ENCODE measurements around the gene ACTN4. TPM values are rescaled to one million over a fixed set of nuclear protein-coding genes. Genes with fewer than 3 reads are reported as not detected.

ACTN4 gene
- total and polyA plus RNA-seq, 2 donors (not counting 1 experiment from before 2014, with no cell fraction given), result 108 to 164 TPM

- Histone ChIP-seq H3K79me2 (ENCODE audit: control insufficient read depth, insufficient read depth, low read length) (no peaks in the 10 kb centered on the region), H3K27me3 (replicated peaks in 1 of 4; ENCODE audit: control extremely low read depth in 1 of 4, control insufficient read depth in 3 of 4, insufficient read depth in 4 of 4, low read length in 3 of 4) (no peaks in the 10 kb centered on the region), H3K36me3 (replicated peaks in 1 of 2; ENCODE audit: control extremely low read depth in 1 of 2, control insufficient read depth in 1 of 2, extremely low read depth in 1 of 2, insufficient read depth in 2 of 2, low read length in 1 of 2) (peaks cover 0 to 70% of the 10 kb centered on the region in 2 experiments), H3K4me3 (ENCODE audit: control extremely low read depth in 1 of 5, extremely low read depth in 1 of 5, insufficient read depth in 1 of 5, low read depth in 2 of 5, low read length in 4 of 5) (no peak overlapping the region), H3K9ac (ENCODE audit: low read length) (no peak overlapping the region), H3K4me1 (ENCODE audit: control insufficient read depth in 2 of 2, insufficient read depth in 2 of 2, low read length in 2 of 2) (peaks cover 0 to 5% of the 10 kb centered on the region in 2 donors), H3K4me2 (replicated peaks; ENCODE audit: low read depth, low read length, poor library complexity, severe bottlenecking) (no peak overlapping the region), H4K20me1 (ENCODE audit: control insufficient read depth, insufficient read depth, low read length, poor library complexity, severe bottlenecking) (no peaks in the 10 kb centered on the region), H2AFZ (ENCODE audit: insufficient read depth, low read depth, low read length, poor library complexity, severe bottlenecking) (no peak overlapping the region), H3K9me3 (ENCODE audit: control extremely low read depth in 1 of 3, control insufficient read depth in 2 of 3, insufficient read depth in 1 of 3, low read length in 2 of 3) (no peaks in the 10 kb centered on the region), H3K27ac (ENCODE audit: low read length in 2 of 2) (no peak overlapping the region)
- ATAC-seq (ENCODE audit: low read depth) (no peak), DNase-seq (no peak)
- no peak overlapping the region for H3K27ac Mint-ChIP-seq
- no peaks in the 10 kb centered on the region for H3K27me3 Mint-ChIP-seq
- CTCF ChIA-PET, result interaction anchor here (1.0 to 7.3 kb wide), 2 partner anchors 9 to 205 kb away, joined by 3 to 36 read pairs; partner anchors contain the start of genes MRPS12 and SARS2
- no peaks in the 10 kb centered on the region for H3K9me3 Mint-ChIP-seq (ENCODE audit: insufficient read depth)
- no peak for TF ChIP-seq CTCF (IDR thresholded peaks at IDR 0.05)
- no peak for TF ChIP-seq EZH2 (IDR thresholded peaks at IDR 0.05; ENCODE audit: borderline replicate concordance, insufficient read depth, low read depth, low read length, poor library complexity, severe bottlenecking)
- H3K4me3 Mint-ChIP-seq, result no peak overlapping the region
- POLR2A ChIA-PET, result no interaction called here
- intact Hi-C loops (cut with micrococcal nuclease), result no loop called here
- peaks cover 4% of the 10 kb centered on the region for H3K4me1 Mint-ChIP-seq
- WGBS (ENCODE audit: insufficient coverage), result 98% methylated on average over 16 of the region's 21 CpGs
These were observed 78.2 kb downstream of the ACTN4 start for GRCh38 chr19:38725469-38726283.

- Histone ChIP-seq H3K9ac (ENCODE audit: low read length) (no peak overlapping the region), H3K4me3 (ENCODE audit: control extremely low read depth in 1 of 5, extremely low read depth in 1 of 5, insufficient read depth in 1 of 5, low read depth in 2 of 5, low read length in 4 of 5) (no peak overlapping the region), H3K9me3 (ENCODE audit: control extremely low read depth in 1 of 3, control insufficient read depth in 2 of 3, insufficient read depth in 1 of 3, low read length in 2 of 3) (no peaks in the 10 kb centered on the region), H3K4me2 (replicated peaks; ENCODE audit: low read depth, low read length, poor library complexity, severe bottlenecking) (no peak overlapping the region), H3K27me3 (replicated peaks in 1 of 4; ENCODE audit: control extremely low read depth in 1 of 4, control insufficient read depth in 3 of 4, insufficient read depth in 4 of 4, low read length in 3 of 4) (no peaks in the 10 kb centered on the region), H4K20me1 (ENCODE audit: control insufficient read depth, insufficient read depth, low read length, poor library complexity, severe bottlenecking) (no peaks in the 10 kb centered on the region), H3K79me2 (ENCODE audit: control insufficient read depth, insufficient read depth, low read length) (no peaks in the 10 kb centered on the region), H2AFZ (ENCODE audit: insufficient read depth, low read depth, low read length, poor library complexity, severe bottlenecking) (no peak overlapping the region), H3K4me1 (ENCODE audit: control insufficient read depth in 2 of 2, insufficient read depth in 2 of 2, low read length in 2 of 2) (peaks cover 0 to 5% of the 10 kb centered on the region in 2 donors), H3K27ac (ENCODE audit: low read length in 2 of 2) (no peak overlapping the region), H3K36me3 (replicated peaks in 1 of 2; ENCODE audit: control extremely low read depth in 1 of 2, control insufficient read depth in 1 of 2, extremely low read depth in 1 of 2, insufficient read depth in 2 of 2, low read length in 1 of 2) (peaks cover 0 to 67% of the 10 kb centered on the region in 2 experiments)
- no peaks in the 10 kb centered on the region for H3K27me3 Mint-ChIP-seq
- no peak for ATAC-seq (ENCODE audit: low read depth)
- peaks cover 4% of the 10 kb centered on the region for H3K4me1 Mint-ChIP-seq
- no peak for DNase-seq
- no peaks in the 10 kb centered on the region for H3K9me3 Mint-ChIP-seq (ENCODE audit: insufficient read depth)
- TF ChIP-seq EZH2 (IDR thresholded peaks at IDR 0.05; ENCODE audit: borderline replicate concordance, insufficient read depth, low read depth, low read length, poor library complexity, severe bottlenecking) (no peak), CTCF (IDR thresholded peaks at IDR 0.05) (no peak)
- WGBS (ENCODE audit: insufficient coverage), result 99% methylated on average over 6 of the region's 6 CpGs
- no peak overlapping the region for H3K4me3 Mint-ChIP-seq
- no peak overlapping the region for H3K27ac Mint-ChIP-seq
- ChIA-PET POLR2A (no interaction called here), CTCF (interaction anchor here (1.0 to 7.3 kb wide), 2 partner anchors 8 to 204 kb away, joined by 3 to 36 read pairs; partner anchors contain the start of genes MRPS12 and SARS2)
- intact Hi-C loops (cut with micrococcal nuclease), result no loop called here
These were observed 78.8 kb downstream of the ACTN4 start for GRCh38 chr19:38726284-38726673.

Data from B cell (primary cell).